Epidermal melanocyte (primary cell): ENCODE data around the gene MIEF1.
"Not testable (repeated sequence)": the region's sequence is repeated elsewhere in the genome, so short reads cannot be mapped to it uniquely, and the experiment has no call there.

Source experiments
- DNase-seq: peaks from one replicate; pipeline ENCODE4 v3.0.0; 2011; ENCODE audit warnings: low spot score; ENCODE audit not compliant: insufficient read length

The MIEF1 gene

DNA sequence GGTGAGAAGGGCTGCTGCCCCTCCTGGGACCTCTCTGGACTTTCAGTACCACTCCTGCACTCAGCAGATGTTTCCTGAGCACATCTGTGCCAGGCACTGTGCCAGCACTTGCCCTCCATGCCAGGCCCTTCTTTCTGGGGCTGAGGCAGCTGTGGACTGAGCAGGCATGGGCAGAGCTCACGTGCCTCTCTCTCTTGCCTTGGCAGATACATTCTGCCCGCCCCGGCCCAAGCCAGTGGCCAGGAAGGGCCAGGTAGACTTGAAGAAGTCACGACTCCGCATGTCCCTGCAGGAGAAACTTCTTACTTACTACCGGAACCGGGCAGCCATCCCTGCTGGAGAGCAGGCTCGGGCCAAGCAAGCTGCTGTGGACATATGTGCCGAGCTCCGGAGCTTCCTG lies 9.9 kb downstream of the MIEF1 start:
- no peak for DNase-seq

DNA sequence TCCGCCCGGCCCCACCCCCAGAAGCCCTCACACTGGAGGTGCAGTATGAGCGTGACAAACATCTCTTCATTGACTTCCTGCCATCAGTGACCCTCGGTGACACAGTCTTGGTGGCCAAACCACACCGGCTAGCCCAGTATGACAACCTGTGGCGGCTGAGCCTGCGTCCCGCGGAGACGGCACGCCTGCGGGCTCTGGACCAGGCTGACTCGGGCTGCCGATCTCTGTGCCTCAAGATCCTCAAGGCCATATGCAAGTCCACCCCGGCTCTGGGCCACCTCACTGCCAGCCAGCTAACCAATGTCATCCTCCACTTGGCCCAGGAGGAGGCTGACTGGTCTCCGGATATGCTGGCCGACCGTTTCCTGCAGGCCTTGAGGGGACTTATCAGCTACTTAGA lies 11.7 kb downstream of the MIEF1 start:
- DNase-seq, result no peak

DNA sequence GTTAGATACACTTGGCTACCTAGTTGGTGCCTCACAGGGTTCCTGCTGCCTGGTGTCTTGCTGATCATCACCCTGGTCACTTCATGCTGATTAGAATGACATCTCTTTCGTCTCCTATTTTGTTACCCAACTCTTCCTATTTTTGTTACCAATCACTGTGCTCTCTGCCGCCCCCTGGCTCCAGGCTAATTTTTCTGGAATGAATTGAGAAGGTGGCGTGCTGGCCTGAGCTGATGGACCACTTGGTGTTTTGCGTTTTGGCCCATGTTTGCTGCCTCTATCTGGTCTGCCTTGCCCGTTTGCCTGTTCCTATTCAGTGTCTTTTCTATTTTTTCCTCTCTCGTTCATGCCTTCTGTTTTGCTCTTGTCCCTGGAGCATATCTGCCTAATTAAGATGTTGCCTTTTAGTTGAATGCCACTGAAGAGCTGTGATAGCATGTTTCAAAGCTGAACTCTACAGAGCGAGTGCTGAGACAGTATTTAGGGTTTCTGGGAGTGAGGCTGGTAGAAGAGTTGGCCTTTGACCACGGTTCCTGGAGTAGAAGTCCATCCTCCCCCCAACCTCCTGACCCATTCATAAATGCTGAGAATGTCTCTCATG lies 12.4 kb downstream of the MIEF1 start:
- DNase-seq, result peak; percentile 58

DNA sequence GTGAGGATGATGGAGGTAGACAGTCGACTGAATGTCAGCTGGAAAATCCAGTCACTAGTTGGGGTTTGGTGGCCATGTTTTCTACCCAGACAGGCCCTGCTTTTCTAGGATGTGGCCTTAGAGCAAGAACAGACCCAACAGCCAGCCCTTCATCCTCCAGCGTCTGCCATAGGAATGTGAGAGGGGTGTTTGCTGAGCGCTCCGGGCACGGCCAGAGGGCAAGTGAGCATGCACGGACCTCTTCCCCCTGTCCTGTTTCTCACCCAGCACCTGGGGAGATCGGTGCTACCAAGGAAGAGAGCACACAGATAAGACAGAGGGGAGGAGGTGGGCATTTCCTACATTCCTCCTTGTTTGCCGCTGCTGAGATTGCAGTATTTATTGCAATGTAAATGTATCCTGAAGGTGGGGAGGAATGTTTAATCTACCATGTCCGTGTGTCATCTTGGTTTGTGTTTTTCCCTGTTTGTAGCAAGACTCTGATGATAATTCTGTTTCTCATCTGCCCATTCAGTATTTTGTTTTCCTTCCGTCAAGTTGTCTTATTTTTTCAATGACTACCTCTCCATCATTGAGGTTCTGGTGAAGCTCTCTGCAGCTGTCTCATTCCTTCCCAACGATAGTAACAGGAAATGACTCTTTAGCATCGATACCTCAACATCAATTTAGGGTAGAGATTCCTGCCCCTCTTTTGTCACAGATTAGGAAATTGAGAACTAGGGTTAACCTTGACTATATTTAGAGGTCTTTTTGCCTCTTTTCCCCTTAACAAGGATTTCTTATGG lies 13.4 kb downstream of the MIEF1 start:
- no peak for DNase-seq

DNA sequence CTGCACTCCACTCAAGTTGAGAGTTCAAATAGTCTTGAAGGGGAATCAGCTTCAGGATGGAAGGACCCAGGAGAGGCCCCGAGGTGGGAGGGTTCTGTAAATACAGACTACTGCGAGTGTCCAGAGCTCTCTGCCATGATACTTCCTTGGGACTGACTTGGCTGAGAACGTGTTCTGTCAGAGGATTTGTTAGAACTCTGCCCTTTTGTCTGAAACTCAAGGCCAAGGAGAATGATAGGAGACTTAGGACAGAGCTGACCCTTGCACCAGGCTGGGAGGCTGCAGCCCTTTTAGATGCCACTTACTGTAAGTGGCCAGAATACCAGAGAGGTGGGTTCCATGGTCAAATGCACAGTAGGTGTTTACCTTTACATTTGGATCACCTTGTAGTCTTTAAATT lies 15.4 kb downstream of the MIEF1 start:
- DNase-seq, result no peak

DNA sequence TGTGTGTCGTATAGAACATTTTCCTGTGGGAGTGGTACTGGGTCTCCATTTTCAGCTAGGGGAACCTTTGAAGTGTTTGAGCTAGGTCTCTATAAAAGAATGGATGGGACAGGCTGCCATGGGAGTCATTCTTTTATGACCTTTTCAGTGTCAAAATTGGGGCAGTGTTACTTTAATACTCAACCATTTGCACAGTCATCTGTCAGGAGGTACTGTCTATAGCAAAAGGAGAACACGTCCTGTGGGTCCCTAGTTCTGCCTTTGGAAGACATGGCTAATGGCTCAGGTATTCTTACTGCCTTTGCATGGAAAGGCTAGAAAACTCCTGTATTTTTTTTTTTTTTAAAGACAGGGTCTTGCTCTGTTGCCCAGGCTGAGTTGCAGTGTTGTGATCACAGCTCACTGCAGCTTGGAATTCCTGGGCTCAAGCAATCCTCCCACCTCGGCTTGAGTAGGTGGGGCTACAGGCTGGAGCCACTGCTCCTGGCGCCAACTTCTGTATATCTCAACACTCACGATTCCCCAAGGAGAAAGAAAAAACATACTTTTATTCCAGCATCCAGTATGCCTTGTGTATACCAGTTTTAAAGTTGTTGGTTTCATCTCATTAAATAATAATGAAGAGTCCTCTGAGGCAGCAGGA lies 16.2 kb downstream of the MIEF1 start:
- no peak for DNase-seq

DNA sequence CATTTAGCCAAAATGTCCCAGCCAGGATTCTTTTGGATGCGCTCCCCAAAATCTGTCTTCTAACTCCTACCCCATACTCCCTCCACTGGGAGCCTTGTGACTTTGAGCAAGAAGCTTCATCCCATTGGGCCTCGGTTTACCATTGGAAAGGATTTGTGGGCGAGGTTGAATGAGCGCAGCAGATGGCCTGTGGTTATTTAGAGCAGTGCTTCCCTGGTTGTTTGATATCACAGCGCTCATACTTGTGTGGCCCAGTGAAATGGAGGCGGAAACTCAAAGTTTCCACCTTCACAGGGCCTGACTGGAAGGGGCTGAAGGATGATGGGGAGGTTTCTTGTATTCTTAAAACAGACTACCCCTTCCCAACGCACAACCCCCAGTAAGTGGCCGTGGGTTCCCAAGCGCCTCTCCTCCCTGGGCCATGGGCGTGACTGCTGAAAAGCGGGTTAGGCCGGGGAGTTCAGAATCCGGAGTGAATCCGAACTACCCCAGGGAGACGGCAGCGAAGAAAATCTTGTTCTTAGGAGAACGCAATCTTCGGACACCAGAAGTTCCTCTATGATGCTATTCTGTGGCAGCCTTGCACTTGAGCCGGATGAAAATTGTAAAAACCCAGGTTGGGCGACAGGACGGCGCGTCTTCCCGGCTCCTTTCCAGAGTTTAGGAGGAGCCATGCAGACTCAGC lies 17.0 kb downstream of the MIEF1 start:
- DNase-seq, result peak; percentile 69

DNA sequence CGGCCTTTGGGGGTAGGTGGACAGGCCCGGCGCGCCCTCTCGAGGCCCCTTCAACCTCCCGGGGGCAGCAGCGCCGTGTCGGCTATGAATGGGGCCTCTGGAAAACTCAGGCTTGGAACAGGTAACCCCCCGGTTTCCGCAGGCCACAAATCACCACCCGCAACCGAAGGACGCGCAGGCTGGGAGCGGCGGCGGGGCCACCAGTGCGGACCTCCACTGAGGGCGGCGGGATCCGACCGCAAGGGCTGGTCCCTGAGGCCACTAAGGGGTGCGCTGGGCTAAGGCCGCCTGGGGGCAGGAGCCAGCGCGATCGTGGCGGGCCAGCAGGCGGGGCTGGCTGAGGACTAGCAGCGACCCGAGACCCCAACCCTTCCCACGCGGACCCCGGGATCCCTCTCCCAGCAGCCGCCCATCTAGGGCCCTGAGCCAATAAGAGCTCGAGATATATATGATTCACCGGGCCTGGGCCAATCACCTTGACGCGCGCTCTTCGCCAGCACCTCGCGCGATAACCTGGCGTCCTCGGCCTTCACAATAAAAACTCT lies 17.7 kb downstream of the MIEF1 start:
- DNase-seq, result peak; percentile 99

DNA sequence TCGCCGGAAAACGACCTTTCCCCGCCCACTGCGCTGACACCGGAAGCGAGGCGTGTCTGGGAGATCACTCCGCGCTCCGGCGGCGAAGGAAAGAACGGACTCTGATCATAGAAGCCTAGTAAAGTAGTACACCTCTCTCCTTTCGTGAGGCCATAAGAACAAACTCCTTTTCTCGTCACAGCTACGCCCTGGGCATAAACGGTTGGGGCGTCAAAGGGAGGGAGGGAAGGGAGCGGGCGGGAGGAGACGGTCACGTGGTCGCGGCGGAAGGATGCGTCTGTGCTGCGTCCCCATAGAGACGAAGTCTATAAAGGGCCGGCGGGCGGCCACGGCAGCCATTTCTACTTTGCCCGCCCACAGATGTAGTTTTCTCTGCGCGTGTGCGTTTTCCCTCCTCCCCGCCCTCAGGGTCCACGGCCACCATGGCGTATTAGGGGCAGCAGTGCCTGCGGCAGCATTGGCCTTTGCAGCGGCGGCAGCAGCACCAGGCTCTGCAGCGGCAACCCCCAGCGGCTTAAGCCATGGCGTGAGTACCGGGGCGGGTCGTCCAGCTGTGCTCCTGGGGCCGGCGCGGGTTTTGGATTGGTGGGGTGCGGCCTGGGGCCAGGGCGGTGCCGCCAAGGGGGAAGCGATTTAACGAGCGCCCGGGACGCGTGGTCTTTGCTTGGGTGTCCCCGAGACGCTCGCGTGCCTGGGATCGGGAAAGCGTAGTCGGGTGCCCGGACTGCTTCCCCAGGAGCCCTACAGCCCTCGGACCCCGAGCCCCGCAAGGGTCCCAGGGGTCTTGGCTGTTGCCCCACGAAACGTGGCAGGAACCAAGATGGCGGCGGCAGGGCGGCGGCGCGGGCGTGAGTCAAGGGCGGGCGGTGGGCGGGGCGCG lies 18.4 kb downstream of the MIEF1 start, which contains the start of gene ATF4:
ATF4 (plus strand) TSS at position 337 of the 880 bp plus-strand sequence. CDS start 884 bp downstream, outside the sequence.
- peak; percentile 91 for DNase-seq

DNA sequence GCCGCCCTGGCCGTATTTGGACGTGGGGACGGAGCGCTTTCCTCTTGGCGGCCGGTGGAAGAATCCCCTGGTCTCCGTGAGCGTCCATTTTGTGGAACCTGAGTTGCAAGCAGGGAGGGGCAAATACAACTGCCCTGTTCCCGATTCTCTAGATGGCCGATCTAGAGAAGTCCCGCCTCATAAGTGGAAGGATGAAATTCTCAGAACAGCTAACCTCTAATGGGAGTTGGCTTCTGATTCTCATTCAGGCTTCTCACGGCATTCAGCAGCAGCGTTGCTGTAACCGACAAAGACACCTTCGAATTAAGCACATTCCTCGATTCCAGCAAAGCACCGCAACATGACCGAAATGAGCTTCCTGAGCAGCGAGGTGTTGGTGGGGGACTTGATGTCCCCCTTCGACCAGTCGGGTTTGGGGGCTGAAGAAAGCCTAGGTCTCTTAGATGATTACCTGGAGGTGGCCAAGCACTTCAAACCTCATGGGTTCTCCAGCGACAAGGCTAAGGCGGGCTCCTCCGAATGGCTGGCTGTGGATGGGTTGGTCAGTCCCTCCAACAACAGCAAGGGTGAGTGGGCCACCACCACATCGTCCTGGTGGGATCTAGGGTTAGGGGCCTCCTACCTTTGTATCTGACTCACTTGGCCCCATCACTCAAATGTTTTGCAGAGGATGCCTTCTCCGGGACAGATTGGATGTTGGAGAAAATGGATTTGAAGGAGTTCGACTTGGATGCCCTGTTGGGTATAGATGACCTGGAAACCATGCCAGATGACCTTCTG lies 19.2 kb downstream of the MIEF1 start:
- peak; percentile 55 for DNase-seq

DNA sequence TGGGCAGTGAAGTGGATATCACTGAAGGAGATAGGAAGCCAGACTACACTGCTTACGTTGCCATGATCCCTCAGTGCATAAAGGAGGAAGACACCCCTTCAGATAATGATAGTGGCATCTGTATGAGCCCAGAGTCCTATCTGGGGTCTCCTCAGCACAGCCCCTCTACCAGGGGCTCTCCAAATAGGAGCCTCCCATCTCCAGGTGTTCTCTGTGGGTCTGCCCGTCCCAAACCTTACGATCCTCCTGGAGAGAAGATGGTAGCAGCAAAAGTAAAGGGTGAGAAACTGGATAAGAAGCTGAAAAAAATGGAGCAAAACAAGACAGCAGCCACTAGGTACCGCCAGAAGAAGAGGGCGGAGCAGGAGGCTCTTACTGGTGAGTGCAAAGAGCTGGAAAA lies 20.0 kb downstream of the MIEF1 start:
- DNase-seq, result not testable (repeated sequence)

DNA sequence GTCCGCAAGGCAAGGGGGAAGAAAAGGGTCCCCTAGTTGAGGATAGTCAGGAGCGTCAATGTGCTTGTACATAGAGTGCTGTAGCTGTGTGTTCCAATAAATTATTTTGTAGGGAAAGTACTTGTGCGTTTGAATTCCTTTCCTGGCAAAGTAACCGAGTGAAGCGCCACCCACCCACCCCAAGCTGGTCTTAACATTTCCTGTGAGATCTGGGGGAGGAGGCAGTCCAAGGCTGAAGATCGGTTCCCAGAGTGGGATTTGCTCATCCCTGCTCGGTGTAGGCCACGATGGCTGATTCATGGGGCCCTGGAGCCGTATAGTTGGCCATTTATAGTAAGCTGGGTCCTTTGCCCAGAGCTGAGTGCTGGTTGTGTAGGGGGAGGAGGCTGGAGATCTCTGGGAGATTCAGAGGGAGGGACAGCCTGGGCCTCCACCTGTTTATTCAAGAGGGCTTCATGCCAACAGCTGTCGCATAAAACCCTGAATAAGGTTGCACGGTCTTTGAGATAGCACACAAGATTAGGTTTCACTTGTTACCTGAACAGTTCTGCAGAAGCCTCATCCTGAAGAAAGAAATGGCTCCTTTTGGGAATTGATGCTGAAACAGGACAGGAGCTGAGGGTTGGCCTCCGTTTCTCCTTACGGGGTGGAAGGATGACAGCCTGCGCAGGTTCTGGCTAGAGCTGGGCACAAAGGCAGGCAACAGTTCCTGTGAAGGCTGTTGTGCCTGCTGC lies 20.6 kb downstream of the MIEF1 start:
- DNase-seq, result no peak

DNA sequence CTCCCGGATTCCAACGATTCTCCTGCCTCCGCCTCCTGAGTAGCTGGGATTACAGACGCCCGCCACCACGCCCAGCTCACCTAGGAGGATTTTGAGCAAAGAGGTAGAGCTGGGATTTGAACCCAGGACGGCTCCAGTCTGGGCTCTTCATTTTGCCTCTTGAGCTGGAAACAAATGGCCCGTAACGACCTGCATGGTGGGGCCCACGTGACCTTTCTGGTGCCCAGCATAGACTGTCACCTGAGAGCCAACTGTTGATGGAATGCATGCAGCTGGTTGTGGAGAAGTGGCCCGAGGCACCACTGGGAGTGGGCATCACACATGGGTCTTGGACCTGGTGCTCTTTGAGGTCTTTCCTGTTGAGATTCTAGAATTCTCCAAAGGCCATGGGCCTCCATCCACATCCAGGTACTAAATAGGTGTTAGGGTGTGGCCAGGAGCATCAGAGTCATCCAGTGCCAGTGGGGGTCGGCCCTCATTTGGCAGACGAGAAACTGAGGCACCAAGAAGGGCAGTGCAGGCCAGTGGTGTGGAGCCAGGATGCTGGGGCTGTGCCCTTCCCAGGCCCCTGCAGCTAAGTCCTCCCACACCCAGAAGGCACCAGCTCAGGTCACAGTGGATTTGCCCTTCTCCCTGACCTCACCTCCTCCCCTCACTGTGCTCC lies 22.1 kb downstream of the MIEF1 start:
- DNase-seq, result no peak

DNA sequence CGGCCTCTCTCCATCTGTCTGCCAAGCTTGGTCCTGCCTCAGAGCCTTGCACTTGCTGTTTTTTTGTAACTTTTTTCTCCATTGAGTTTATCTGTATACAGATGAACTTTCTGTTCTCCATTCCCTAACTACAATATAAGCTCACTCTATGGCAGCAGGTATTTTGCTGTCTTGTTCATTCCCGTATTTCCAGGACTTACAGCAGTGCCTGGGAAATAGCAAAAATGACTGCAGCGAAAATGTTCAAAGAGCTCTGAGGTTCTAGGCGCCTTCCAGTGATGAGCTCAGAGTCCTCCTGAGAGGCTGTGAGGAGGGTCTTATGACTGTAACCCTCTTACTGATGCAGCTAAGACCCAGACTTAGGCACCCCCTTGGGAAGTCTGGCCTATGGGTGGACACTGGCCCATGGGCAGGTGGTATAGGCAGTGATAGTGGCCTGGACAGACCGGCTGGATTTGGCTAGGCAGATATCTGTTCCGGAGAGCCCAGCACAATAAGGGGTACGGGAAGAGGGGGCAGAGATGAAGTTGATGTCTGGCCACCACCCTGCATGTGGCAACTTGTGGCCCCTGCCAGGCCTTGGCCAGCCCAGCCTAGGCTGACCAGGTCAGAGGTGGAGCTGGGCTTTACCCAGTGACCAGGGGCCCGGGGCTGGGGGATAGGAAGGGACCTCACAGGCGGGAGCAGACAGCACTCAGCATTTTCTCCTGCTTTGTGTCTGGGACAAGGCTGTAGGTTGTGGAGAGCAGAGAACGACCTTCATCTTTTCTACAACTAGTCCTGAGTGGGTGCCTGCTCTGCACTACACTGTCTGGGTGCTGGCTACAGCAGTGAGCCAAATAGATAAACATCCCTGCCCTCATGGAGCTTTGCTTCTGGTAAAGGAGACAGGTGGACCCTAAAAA lies 22.9 kb downstream of the MIEF1 start:
- DNase-seq, result no peak

DNA sequence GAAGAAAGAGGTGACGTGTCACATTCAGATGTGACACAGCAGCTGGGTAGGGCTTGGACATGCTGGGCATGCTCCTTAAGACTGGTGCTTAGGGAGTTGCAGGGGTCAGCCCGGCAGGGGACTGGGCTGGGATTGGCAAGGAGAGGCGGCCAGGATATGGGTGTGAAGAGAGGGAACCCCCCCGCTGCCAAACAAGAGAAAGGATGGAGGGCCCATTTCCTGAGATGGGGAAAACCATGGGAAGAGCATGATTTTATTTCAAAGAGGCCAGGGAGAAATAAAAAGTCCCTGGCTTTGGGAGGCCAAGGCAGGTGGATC lies 23.5 kb downstream of the MIEF1 start:
- no peak for DNase-seq

DNA sequence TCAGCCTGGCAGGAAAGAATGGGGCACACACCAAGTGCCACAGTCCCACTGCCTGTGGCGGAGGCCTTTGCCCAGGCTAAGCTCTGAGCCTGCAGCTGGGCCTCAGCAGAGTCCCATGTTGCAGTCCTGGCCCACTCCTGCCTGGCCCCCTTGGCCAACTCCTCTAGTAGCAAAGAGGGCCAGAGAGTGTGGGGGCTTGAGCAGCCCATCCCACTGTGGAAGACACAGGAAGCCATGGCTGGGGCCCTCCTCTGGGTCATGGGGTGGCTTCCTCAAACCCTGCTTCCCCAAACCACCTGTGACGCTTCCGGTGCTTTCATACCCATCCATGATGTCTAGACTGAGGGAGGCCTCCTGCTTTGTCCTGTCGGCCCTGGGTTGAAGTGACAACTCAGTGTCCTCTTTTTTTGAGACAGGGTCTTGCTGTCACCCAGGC lies 24.7 kb downstream of the MIEF1 start:
- DNase-seq, result no peak

DNA sequence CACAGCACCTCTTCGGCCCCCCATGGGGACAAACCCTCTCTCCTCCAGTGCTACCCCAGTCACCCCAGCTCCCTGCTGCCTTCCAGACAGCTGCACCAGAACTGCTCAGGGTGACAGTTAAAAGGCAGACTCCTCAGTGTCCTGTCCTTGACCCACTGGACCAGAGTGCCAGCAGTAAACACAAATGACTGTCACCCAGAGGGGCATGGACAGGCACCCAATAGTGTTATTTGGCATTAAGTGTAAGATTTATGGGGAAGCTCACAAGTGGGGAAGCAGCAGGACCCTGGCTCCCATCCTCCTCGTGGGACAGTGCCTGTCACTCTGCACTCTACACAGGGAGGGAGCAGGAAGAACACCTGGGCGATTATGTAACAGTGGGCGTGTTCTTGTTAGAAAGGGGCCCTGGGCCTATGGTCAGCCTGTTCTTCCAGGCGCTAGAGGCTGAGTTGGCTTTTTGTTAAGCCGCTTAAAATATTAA lies 25.4 kb downstream of the MIEF1 start:
- DNase-seq, result no peak
